Pancreas (tissue), 10 donors: Measurements from ENCODE around the gene CACNA2D3. TPM values are rescaled to one million over a fixed set of nuclear protein-coding genes. Genes with fewer than 3 reads are reported as not detected.

Source experiments
- ATAC-seq, 4 donors: fragments of 200-7000 bp; cut with Tn5 transposase; one replicate each; pipeline versions ENCODE4 v1.8.0 to v1.9.1; 2020; ENCODE audit warnings: mild to moderate bottlenecking in 4 of 4, moderate library complexity in 4 of 4
- DNase-seq, 6 donors: peaks; one replicate each; pipeline ENCODE4 v3.0.0-alpha.2; 2020
- FAIRE-seq: peaks from 2 replicates; lab custom pipeline; 2012; peaks lifted over from hg19 to GRCh38; lab: Jason Lieb, UNC
- H3K27ac ChIP-seq, 4 donors: fragments of 200-600 bp; sonication (generic); 1 replicate in 3 of 4; 2 replicates in 1 of 4; pipeline versions ENCODE4 v1.5.0 to v1.8.0; 2020
- H3K27me3 ChIP-seq, 4 donors: fragments of 200-600 bp; one replicate each; pipeline ENCODE4 v1.8.0; 2021
- H3K36me3 ChIP-seq, 3 donors: fragments of 200-600 bp; sonication (generic) in 1 of 3; one replicate each; pipeline versions ENCODE4 v1.5.0 to v1.8.0; 2020 to 2021
- H3K4me1 ChIP-seq, 3 donors: fragments of 200-600 bp; one replicate each; pipeline ENCODE4 v1.8.0; 2021
- H3K4me3 ChIP-seq, 4 donors: fragments of 200-600 bp; sonication (generic) in 2 of 4; one replicate each; pipeline versions ENCODE4 v1.5.0 to v1.8.0; 2020 to 2021
- H3K9me3 ChIP-seq, 4 donors: fragments of 200-600 bp; one replicate each; pipeline ENCODE4 v1.8.0; 2021
- WGBS, 2 donors: extraction: QIAGEN DNeasy Blood & Tissue Kit; methylation state at CpG; one replicate each; pipeline ENCODE4 v1.1.7; 2013; 5-methylcytosine and 5-hydroxymethylcytosine counted together
- intact Hi-C, 3 donors: fragments of 100-400 bp; cut with DNase I; formaldehyde crosslinking; loops; one replicate each; pipeline versions ENCODE4 v1.11.1 to v1.14.2; 2022
- polyA plus RNA-seq, 2 donors: library from polyadenylated mRNA; stranded (reverse); fragments of 200-250 nt; gene quantifications; one replicate each; pipeline ENCODE4 v1.2.3, GENCODE V29; 2013
- total RNA-seq, 6 donors: library from RNA; stranded (reverse); fragmentation: NEBNext Ultra II Directional in 4 of 6; extraction: Animal tissue kit (Norgen Biotek cat#: 25700) in 4 of 6; gene quantifications; one replicate each; pipeline versions ENCODE4 v1.2.1 to v1.2.4, GENCODE V29; 2021 to 2023
- TF ChIP-seq, protein P1 (sequence below), 4 donors: fragments of 200-600 bp; sonication (generic) in 3 of 4; IDR thresholded peaks; one replicate each; pipeline versions ENCODE4 v1.5.0 to v1.8.0; 2021; ENCODE audit warnings: antibody characterized with exemption in 4 of 4
- donor health status: healthy with polysubstance abuse.
- donor health status: DM: no; HTN: no; CAD: no; lungs with moderate emphysema.
- donor health status: DM: no; HTN: no; CAD: no.
- donor health status: control.
- donor health status: control.
- donor health status: Bipolar disorder and iron deficiency.
- donor health status: DM: yes; HTN: yes; CAD: no.
- donor health status: DM: no; HTN: no; CAD: no.
- donor health status: DM: no; HTN: no; CAD: no.
- donor health status: DM: yes; HTN: yes; CAD: no.

CACNA2D3 gene
- total and polyA plus RNA-seq, 8 donors = 0.19 to 0.75 (median 0.37) TPM; not detected in 2

DNA sequence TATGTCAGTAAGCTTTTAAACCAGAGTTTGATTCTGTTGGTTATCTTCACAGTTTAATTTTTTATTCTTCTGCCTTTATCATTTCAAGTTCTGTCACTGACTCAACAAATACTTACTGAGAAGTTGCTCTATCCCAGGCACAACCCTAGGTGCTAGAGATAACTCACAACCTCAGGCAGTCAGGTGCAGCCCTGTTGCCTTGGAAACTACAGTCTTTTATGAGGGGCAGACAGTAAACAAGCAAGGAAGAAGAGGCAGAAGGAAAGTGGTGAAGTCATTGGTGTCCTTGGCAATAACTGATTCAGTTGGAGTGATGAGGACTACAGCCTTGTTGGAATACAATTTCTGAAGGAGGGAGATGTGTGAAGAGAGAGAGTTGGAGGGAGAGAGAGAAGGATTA is 947.6 kb downstream of the CACNA2D3 start:
- intact Hi-C loops = no loop called here
- TF ChIP-seq, protein P1, sequence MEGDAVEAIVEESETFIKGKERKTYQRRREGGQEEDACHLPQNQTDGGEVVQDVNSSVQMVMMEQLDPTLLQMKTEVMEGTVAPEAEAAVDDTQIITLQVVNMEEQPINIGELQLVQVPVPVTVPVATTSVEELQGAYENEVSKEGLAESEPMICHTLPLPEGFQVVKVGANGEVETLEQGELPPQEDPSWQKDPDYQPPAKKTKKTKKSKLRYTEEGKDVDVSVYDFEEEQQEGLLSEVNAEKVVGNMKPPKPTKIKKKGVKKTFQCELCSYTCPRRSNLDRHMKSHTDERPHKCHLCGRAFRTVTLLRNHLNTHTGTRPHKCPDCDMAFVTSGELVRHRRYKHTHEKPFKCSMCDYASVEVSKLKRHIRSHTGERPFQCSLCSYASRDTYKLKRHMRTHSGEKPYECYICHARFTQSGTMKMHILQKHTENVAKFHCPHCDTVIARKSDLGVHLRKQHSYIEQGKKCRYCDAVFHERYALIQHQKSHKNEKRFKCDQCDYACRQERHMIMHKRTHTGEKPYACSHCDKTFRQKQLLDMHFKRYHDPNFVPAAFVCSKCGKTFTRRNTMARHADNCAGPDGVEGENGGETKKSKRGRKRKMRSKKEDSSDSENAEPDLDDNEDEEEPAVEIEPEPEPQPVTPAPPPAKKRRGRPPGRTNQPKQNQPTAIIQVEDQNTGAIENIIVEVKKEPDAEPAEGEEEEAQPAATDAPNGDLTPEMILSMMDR (IDR thresholded peaks at IDR 0.05) = no peak

DNA sequence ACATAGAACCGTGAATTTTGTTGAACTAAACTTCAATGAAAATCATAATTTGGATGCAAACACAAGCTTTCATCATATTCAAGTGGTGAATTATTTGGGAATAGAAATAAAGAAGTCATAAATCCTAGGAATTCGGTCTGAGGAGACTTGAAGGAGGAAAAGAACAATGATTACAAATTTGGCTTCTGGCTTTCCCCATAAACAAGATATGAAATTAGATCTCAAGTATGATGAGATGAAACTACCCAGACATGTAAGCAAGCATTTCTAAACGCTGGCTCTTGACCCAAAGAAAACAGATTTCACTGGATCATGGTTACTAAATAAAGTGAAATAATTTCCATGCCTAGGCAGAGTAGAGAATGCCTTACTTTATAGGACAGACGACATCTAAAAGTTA is 952.4 kb downstream of the CACNA2D3 start:
- Histone ChIP-seq H3K4me1 (no peaks in the 10 kb centered on the region), H3K9me3 (no peaks in the 10 kb centered on the region), H3K27me3 (peaks cover 0 to 3% (median 0%) of the 10 kb centered on the region in 4 donors), H3K36me3 (no peaks in the 10 kb centered on the region), H3K27ac (no peak overlapping the region), H3K4me3 (no peak overlapping the region)
- DNase-seq = no peak
- 46 to 49% methylated on average over 4 of the region's 4 CpGs for WGBS, 2 donors
- no peak for ATAC-seq
- intact Hi-C loops = no loop called here
- FAIRE-seq = no peak
- TF ChIP-seq, protein P1 (IDR thresholded peaks at IDR 0.05) = no peak

More for the DNA sequence above, 947.6 kb downstream of the CACNA2D3 start:
- H3K36me3 ChIP-seq = no peaks in the 10 kb centered on the region
- no peak overlapping the region for H3K4me3 ChIP-seq
- H3K27me3 ChIP-seq = peaks cover 0 to 3% (median 0%) of the 10 kb centered on the region in 4 donors
- H3K4me1 ChIP-seq = no peaks in the 10 kb centered on the region
- no peak for DNase-seq
- no peaks in the 10 kb centered on the region for H3K9me3 ChIP-seq
- ATAC-seq = no peak
- H3K27ac ChIP-seq = no peak overlapping the region
- FAIRE-seq = no peak

DNA sequence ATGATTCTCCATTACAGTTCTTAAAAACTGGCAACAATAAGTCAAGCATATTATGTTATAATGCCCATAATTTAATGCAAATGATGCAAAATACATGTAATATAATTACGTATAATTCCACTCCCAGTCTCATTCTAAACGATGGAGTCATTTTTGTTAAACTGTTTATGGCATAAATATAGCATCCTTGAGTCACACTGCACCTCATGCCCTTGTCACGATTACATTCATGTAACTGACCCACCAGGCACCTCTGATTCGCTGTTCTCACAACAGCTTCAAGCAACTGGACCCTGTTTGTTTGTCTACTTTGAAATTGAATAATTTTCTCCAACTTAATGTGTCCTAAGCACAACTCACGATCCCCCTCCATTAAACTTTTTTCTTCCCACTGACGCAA is 953.5 kb downstream of the CACNA2D3 start:
- 55 to 60% methylated on average over 6 of the region's 6 CpGs for WGBS, 2 donors

DNA sequence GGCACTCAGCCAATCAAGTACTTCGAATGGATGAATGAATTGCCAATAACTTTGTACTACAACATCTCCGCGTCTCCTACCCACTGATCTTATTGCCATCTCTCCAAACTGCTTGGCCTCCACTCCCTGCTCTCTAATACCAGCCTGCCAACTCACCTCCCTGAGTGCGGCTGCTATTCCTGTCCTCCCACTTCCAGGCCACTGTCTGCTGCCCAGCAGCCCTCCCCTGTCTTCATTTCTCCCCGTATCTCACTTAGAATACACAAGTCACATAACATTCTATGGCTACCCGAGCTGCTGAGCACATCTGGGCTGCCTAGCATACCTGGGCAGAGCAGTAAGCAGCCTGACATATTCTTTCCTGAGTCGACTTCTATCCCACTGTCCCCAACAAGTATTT is 955.4 kb downstream of the CACNA2D3 start:
- H3K27me3 ChIP-seq = no peaks in the 10 kb centered on the region

More for the DNA sequence above, 953.5 kb downstream of the CACNA2D3 start:
- no peak for ATAC-seq
- Histone ChIP-seq H3K36me3 (no peaks in the 10 kb centered on the region), H3K4me3 (no peak overlapping the region), H3K27ac (no peak overlapping the region), H3K27me3 (peaks cover 0 to 3% (median 0%) of the 10 kb centered on the region in 4 donors), H3K4me1 (no peaks in the 10 kb centered on the region), H3K9me3 (no peaks in the 10 kb centered on the region)
- FAIRE-seq = no peak
- no peak for DNase-seq
- intact Hi-C loops = no loop called here
- TF ChIP-seq, protein P1 (IDR thresholded peaks at IDR 0.05) = no peak

DNA sequence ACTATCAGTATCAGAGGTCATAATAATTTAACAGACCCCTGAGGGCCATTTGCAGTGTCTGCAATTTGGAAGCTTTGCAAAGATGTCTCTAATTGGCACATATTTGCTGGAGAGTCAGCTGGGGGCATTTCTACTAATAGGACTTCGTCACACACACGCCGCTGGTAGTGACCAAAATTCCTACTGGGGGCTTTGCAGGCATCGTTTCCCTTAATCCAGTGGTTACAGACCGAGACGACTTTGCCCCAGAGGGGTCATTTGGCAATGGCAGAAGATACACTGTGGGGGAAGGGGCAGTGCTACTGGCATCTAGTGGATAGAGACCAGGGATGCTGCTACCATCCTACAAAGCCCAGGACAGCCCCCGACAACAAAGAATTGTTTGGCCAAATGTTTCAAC is 956.5 kb downstream of the CACNA2D3 start:
- DNase-seq = no peak
- FAIRE-seq = no peak
- Histone ChIP-seq H3K27me3 (no peaks in the 10 kb centered on the region), H3K36me3 (no peaks in the 10 kb centered on the region), H3K4me1 (no peaks in the 10 kb centered on the region), H3K27ac (no peak overlapping the region), H3K4me3 (no peak overlapping the region), H3K9me3 (no peaks in the 10 kb centered on the region)
- intact Hi-C loops = no loop called here
- TF ChIP-seq, protein P1 (IDR thresholded peaks at IDR 0.05) = no peak
- no peak for ATAC-seq
- WGBS, 2 donors = 61 to 63% methylated on average over 7 of the region's 7 CpGs

More for the DNA sequence above, 955.4 kb downstream of the CACNA2D3 start:
- Histone ChIP-seq H3K4me1 (no peaks in the 10 kb centered on the region), H3K27ac (no peak overlapping the region), H3K4me3 (no peak overlapping the region), H3K36me3 (no peaks in the 10 kb centered on the region), H3K9me3 (no peaks in the 10 kb centered on the region)
- intact Hi-C loops = no loop called here
- ATAC-seq = no peak
- DNase-seq = no peak
- no peak for FAIRE-seq
- TF ChIP-seq, protein P1 (IDR thresholded peaks at IDR 0.05) = no peak
- 61 to 74% methylated on average over 7 of the region's 7 CpGs for WGBS, 2 donors
